Endothelial cell (in vitro differentiated cells): ENCODE results near the gene GPR183. TPM values are rescaled to one million over a fixed set of nuclear protein-coding genes. Genes with fewer than 3 reads are reported as not detected.

Experiments
- DNase-seq: peaks from one replicate; pipeline ENCODE4 v3.0.0; 2021; ENCODE audit warnings: low spot score
- H3K27ac Mint-ChIP-seq: one replicate; pipeline ENCODE4 v1.8.0; 2021; ENCODE audit warnings: mixed read lengths, inconsistent platforms; ENCODE audit not compliant: unreplicated experiment
- H3K27me3 Mint-ChIP-seq: one replicate; pipeline ENCODE4 v1.8.0; 2021; ENCODE audit warnings: mild to moderate bottlenecking, moderate library complexity, mixed read lengths, inconsistent platforms; ENCODE audit not compliant: unreplicated experiment
- H3K36me3 Mint-ChIP-seq: one replicate; pipeline ENCODE4 v1.8.0; 2021; ENCODE audit warnings: mild to moderate bottlenecking, low read depth, mixed read lengths, inconsistent platforms; ENCODE audit not compliant: unreplicated experiment
- H3K4me1 Mint-ChIP-seq: one replicate; pipeline ENCODE4 v1.8.0; 2021; ENCODE audit warnings: mild to moderate bottlenecking, mixed read lengths, inconsistent platforms; ENCODE audit not compliant: unreplicated experiment
- H3K4me3 Mint-ChIP-seq: one replicate; pipeline ENCODE4 v1.8.0; 2021; ENCODE audit warnings: mild to moderate bottlenecking, mixed read lengths, inconsistent platforms; ENCODE audit not compliant: unreplicated experiment
- H3K9me3 Mint-ChIP-seq: one replicate; pipeline ENCODE4 v1.8.0; 2021; ENCODE audit warnings: mixed read lengths, inconsistent platforms; ENCODE audit not compliant: unreplicated experiment
- total RNA-seq: library from RNA; stranded (reverse); fragmentation: NEBNext Ultra II Directional; extraction: Animal tissue kit (Norgen Biotek cat#: 25700); gene quantifications from one replicate; pipeline ENCODE4 v1.2.1, GENCODE V29; 2021; ENCODE audit not compliant: unreplicated experiment
- TF ChIP-seq, protein P1 (sequence below): fragments of 200-600 bp; sonication (generic); IDR thresholded peaks from one replicate; pipeline ENCODE4 v1.5.0; 2021; ENCODE audit warnings: antibody characterized with exemption; ENCODE audit not compliant: unreplicated experiment

Gene GPR183
- total RNA-seq, 1 donor from 2014 or later: not detected

DNA sequence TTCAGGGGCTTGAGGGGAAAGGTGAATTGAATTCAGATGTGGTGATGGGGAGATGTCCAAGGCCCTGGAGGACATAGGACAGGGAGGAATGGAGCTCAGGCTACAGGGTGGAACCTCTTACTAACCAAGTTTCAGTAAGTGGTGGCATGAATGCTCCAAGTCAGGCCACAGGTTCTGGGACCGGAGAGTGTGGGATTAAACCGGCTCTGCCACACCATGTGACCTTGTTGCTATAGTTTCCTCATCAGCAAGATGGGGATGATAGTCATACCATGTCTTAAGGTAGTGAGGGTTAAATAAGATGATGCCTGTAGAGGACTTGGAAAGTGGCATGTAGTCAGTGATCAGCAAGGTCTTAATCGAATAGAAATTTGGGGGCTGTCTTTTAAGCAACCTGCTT is 16.3 kb downstream of the GPR183 start:
- no peaks in the 10 kb centered on the region for H3K4me1 Mint-ChIP-seq
- H3K27ac Mint-ChIP-seq: no peak overlapping the region
- H3K36me3 Mint-ChIP-seq: peaks cover 5% of the 10 kb centered on the region
- no peak overlapping the region for H3K4me3 Mint-ChIP-seq
- peaks cover 1% of the 10 kb centered on the region for H3K27me3 Mint-ChIP-seq
- TF ChIP-seq, protein P1, sequence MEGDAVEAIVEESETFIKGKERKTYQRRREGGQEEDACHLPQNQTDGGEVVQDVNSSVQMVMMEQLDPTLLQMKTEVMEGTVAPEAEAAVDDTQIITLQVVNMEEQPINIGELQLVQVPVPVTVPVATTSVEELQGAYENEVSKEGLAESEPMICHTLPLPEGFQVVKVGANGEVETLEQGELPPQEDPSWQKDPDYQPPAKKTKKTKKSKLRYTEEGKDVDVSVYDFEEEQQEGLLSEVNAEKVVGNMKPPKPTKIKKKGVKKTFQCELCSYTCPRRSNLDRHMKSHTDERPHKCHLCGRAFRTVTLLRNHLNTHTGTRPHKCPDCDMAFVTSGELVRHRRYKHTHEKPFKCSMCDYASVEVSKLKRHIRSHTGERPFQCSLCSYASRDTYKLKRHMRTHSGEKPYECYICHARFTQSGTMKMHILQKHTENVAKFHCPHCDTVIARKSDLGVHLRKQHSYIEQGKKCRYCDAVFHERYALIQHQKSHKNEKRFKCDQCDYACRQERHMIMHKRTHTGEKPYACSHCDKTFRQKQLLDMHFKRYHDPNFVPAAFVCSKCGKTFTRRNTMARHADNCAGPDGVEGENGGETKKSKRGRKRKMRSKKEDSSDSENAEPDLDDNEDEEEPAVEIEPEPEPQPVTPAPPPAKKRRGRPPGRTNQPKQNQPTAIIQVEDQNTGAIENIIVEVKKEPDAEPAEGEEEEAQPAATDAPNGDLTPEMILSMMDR: no peak
- H3K9me3 Mint-ChIP-seq: no peaks in the 10 kb centered on the region
- no peak for DNase-seq

DNA sequence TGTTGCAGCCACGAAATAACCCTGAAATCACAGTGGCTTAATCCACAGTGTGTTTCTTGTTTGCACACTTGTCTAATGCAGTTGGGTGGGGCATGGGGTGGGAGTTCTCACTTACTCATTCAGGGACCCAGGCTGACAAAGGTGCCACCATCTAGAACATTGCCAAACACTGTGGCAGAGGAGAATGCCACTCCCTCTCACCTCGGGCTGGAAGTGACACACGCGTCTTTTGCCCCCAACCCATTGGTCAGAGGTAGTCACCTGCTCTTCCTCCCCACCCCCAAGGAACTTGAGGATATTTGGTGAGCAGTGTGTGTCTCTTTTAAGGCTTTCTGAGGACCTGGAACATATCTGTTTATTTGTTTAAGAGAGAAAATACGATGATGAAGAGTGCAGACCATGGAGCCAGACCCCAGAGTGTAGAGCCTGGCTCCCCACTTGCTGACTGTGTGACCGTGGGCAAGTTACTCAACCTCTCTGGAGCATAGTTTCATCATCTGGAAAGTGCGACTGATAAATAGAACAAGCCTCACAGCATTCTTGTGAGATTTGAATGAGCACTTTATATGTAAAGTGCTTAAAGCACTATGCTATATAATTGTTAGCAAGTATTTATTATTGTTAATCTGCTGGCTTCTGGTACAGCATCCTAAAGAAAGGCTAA is 17.4 kb downstream of the GPR183 start:
- H3K27ac Mint-ChIP-seq: no peak overlapping the region
- H3K36me3 Mint-ChIP-seq: peaks cover 5% of the 10 kb centered on the region
- H3K4me3 Mint-ChIP-seq: no peak overlapping the region
- DNase-seq: no peak
- no peaks in the 10 kb centered on the region for H3K27me3 Mint-ChIP-seq
- H3K9me3 Mint-ChIP-seq: no peaks in the 10 kb centered on the region
- TF ChIP-seq, protein P1: no peak
- H3K4me1 Mint-ChIP-seq: no peaks in the 10 kb centered on the region

DNA sequence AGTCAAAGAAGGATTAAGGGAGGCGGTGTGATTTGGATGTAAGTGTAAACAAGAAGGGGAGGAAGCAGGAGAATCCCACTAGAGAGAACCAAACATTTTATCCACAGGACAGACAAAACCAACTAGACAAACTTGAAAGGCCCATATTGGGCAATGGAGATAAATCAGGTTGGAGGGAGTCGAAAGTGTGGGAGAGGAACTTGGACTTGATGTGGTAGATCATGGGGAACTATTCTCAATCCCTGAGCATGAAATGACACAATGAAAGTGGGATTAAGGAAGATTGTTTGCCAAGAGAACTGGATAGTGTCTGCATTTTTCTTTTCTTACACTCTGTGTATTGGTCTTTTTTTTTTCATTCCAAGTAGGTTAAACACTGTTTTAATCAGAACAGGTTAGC is 17.9 kb downstream of the GPR183 start:
- Mint-ChIP-seq H3K9me3 (no peaks in the 10 kb centered on the region), H3K4me3 (peak overlapping the region; percentile 38), H3K27ac (no peak overlapping the region), H3K4me1 (no peaks in the 10 kb centered on the region), H3K27me3 (no peaks in the 10 kb centered on the region), H3K36me3 (peaks cover 5% of the 10 kb centered on the region)
- DNase-seq: no peak
- TF ChIP-seq, protein P1: no peak

- H3K27me3 Mint-ChIP-seq: no peaks in the 10 kb centered on the region
- no peak overlapping the region for H3K4me3 Mint-ChIP-seq
- H3K9me3 Mint-ChIP-seq: no peaks in the 10 kb centered on the region
- peaks cover 5% of the 10 kb centered on the region for H3K36me3 Mint-ChIP-seq
- no peak overlapping the region for H3K27ac Mint-ChIP-seq
- H3K4me1 Mint-ChIP-seq: no peaks in the 10 kb centered on the region
- no peak for DNase-seq
- TF ChIP-seq, protein P1: no peak
These were observed 19.1 kb downstream of the GPR183 start for GRCh38 chr13:99288089-99288488.

DNA sequence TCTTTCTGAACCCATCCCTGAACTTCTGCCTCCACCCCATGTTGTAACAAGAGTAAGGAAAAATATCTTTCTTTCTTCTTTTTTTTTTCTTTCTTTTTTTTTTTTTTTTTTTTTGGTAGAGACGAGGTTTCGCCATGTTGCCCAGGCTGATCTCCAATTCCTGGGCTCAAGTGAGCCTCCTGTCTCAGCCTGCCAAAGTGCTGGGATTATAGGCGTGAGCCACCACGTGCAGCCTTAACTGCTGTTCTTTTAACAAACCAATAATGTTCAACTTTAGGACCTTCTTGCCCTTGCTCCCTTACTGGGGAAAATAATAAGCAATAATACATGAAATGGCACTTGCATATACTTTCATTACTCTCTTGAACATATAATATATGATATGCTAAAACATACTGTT is 19.6 kb downstream of the GPR183 start:
- Mint-ChIP-seq H3K36me3 (peaks cover 5% of the 10 kb centered on the region), H3K9me3 (no peaks in the 10 kb centered on the region), H3K4me3 (no peak overlapping the region), H3K27ac (no peak overlapping the region), H3K4me1 (peaks cover 3% of the 10 kb centered on the region), H3K27me3 (no peaks in the 10 kb centered on the region)
- no peak for DNase-seq
- TF ChIP-seq, protein P1: no peak
